T47D (cell line): Measurements from ENCODE around the gene ZNF346.

ENCODE experiments used
- DNase-seq, 2 experiments: peaks; one replicate each; pipeline versions ENCODE4 v3.0.0 to v3.0.0-alpha.2; 2011 to 2012; ENCODE audit warnings: low read depth in 1 of 2, low spot score in 1 of 2
- JUND ChIP-seq: IDR thresholded peaks from 2 replicates; pipeline ENCODE4 v1.6.1; 2012; ENCODE audit warnings: low read depth
- in situ Hi-C: cut with HindIII; loops from 2 replicates; pipeline ENCODE4 v1.10.0; 2016; ENCODE audit warnings: low sequenced_read_pairs, low pct_unique_long_range_greater_than_20kb

Gene ZNF346

DNA sequence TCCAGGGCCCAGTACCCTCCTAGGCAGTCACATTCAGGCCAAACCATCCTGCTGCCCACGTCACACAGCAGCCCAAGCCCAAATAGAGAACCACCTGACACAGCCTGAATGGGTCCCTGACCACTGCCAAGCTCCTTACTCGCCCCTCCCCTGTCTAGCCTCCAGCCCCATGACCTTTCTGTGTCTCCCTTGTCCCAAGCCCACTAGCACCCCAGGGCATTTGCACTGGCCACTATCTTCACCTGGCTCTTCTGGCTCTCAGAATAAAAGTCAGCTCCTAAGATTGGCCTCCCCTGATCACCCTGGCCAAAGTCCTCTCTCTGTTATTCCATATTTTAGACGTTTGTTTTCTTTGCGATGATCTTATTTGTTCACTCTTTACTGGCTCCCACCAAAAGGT, 84.7 kb downstream of the ZNF346 start:
- no peak for DNase-seq
- no peak for TF ChIP-seq JUND
- in situ Hi-C loops: no loop called here

GRCh38 chr5:177109810-177110209, 87.3 kb downstream of the ZNF346 start:
- in situ Hi-C loops: no loop called here
- TF ChIP-seq JUND: no peak
- DNase-seq: no peak

DNA sequence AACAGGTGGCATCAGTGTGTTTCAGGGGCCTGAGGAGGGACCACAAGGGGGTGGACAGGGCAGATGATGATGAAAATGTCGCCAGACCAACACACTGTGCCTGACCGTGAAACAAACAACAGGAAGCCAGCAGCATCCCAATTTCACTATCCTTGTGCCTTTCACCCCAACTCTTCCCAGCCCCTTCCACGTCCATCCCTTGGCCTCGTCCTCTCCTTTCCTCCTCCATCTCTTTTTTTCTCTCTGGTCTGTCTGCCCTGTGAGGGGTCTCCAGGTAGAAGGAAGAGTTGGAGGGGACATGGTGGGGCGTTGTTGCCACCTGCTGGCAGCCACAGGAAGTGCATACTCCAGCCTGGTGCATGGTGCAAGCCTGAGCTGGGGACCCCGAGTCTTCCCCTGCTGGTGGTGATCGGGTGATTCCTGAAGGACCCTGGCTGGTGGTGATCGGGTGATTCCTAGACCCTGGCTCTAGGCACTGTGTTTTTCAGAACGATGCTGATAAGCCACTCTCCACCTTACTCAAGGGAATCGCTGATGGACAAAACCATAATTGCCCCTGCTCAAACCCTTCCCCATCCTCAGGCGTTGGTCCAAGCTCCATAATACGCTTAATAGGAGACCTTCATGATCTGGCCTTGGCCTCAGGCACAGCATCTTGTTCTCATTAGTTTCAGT, 89.4 kb downstream of the ZNF346 start:
- no peak for TF ChIP-seq JUND
- in situ Hi-C loops: no loop called here
- DNase-seq: peak; percentile 51 to 57

- DNase-seq: no peak
- in situ Hi-C loops: no loop called here
- no peak for TF ChIP-seq JUND
Measured at GRCh38 chr5:177112589-177113220, 90.2 kb downstream of the ZNF346 start.

DNA sequence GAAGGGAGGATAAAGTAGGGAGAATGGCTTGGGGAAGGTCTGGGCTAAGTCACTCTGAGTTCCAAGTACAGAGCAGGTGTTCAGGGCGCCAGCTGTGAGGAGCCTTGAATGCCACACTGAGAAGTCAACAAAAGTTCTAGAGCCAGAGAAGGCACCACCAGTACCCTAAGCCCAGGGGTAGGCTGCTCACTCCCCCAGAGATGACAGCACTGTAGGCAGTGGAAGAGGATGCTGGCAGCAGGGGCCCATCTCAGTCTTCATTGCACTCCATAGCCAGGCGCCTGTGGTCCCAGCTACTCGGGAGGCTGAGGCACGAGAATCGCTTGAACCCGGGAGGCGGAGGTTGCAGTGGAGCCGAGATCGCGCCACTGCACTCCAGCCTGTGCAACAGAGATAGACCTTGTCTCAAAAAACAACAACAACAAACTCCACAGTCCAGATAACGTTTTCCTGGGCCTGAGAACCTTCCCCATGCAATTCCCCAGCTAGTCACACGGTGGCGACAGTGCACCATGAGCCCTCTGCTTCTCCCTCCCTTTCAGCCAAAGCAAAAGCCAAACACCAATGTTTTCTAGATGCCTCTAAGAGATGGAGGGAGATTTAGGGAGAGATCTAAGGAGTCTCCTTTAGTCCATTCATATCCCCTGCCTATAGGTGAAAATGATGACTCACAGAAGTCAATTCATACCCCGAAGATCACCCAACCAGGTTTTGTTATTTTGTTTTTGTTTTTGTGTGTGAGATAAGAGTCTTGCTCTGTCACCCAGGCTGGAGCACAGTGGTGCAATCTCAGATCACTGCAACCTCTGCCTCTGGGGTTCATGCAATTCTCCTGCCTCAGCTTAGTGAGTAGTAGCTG, 91.3 kb downstream of the ZNF346 start:
- no peak for TF ChIP-seq JUND
- in situ Hi-C loops: no loop called here
- DNase-seq: peak; percentile 76 to 90

- TF ChIP-seq JUND: no peak
- DNase-seq: no peak
- in situ Hi-C loops: no loop called here
Measured at GRCh38 chr5:177116631-177117373, 94.3 kb downstream of the ZNF346 start.

DNA sequence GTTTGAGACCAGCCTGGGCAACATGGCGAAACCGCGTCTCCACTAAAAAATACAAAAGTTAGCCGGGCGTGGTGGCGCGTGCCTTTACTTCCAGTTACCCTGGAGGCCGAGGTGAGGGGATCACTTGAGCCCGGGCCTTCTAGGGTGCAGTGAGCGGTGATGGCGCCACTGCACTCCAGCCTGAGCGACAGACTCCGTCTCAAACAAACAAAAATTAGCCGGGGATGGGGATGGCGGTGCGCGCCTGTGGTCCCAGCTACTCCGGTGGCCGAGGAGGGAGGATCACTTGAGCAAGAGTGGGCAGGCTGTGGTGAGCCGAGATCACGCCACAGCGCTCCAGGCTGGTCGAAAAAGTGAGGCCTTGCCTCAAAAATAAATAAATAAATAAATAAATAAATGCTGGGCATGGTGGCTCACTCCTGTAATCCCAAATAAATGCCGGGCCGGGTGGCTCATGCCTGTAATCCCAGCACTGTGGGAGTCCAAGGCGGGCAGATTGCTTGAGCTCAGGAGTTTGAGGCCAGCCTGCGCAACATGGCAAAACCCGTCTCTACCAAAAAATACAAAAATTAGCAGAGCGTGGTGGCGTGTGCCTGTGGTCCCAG, 95.0 kb downstream of the ZNF346 start:
- in situ Hi-C loops: no loop called here
- no peak for DNase-seq
- TF ChIP-seq JUND: no peak

DNA sequence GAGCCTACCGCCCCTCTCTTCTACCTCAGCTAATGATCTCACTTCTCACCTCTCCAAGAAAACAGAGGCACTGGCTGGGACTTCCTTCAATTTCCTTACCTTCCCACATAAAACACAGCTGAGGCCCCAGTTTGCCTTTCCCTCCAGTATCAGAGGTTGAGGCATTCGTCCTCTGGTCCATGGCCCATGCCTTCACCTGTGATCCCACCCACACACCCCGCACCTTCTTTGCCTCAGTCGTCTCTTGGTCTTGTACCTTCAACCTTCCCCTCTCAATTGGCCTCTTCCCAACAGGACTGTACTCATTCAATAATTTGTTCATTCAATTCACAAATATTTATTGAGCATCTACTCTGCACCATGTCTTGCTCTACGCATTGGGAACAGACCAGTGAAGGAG, 100.1 kb downstream of the ZNF346 start:
- TF ChIP-seq JUND: no peak
- no peak for DNase-seq
- in situ Hi-C loops: no loop called here

DNA sequence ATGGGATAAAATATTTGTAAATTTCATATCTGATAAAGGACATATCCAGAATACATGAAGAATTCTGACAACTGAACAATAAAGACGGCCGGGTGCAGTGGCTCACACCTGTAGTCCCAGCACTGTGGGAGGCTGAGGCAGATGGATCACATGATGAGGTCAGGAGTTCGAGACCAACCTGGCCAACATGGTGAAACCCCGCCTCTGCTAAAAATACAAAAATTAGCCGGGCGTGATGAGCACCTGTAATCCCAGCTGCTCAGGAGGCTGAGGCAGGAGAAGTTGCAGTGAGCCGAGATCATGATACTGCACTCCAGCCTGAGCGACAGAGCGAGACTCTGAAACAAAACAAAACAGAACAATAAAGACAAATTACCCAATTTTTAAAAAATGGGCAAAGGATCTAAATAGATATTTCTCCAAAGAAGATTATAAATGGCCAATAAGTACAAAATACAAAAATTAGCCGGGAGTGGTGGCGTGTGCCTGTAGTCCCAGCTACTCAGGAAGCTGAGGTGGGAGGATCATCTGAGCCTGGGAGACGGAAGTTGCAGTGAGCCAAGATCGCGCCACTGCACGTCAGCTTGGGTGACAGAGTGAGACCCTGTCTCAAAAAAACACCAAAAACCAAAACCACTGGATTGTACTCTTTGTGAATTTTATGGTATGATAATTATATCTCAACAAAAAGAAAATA, 101.4 kb downstream of the ZNF346 start:
- no peak for DNase-seq
- in situ Hi-C loops: no loop called here
- no peak for TF ChIP-seq JUND

GRCh38 chr5:177124486-177124991, 102.0 kb downstream of the ZNF346 start:
- in situ Hi-C loops: no loop called here
- peak in 1 of 2 experiments; percentile 49 for DNase-seq

DNA sequence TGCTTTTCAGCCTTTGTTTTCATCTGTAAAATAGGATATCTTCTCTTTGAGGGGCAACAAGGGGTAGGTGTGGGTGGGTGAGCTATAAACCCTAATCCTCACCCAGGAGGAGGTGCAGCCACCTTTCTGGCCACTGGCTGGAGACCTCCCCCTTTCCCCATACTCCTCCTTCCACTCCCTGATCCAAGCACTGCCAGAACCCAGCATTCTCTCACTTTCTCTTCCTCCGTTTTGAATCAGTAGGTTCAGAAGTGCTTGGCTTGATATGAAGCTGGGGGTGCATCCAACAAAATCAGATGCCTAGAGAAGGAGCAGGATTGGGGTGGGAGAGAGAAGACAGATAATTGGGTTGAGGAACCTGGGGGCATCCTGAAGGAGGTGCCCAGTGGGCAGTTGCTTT, 104.3 kb downstream of the ZNF346 start:
- in situ Hi-C loops: no loop called here
- DNase-seq: no peak
- TF ChIP-seq JUND: no peak

More at GRCh38 chr5:177124486-177124991, 102.0 kb downstream of the ZNF346 start:
- TF ChIP-seq JUND: no peak
